Measurements from ENCODE around the gene CLINT1. TPM values are rescaled to one million over a fixed set of nuclear protein-coding genes. Genes with fewer than 3 reads are reported as not detected.

The CLINT1 gene
- total and polyA plus RNA-seq, 2 of the 13 experiments (the other 11 are each of a cell fraction or from before 2014, with no cell fraction given), result 64.0 to 104 TPM

DNA sequence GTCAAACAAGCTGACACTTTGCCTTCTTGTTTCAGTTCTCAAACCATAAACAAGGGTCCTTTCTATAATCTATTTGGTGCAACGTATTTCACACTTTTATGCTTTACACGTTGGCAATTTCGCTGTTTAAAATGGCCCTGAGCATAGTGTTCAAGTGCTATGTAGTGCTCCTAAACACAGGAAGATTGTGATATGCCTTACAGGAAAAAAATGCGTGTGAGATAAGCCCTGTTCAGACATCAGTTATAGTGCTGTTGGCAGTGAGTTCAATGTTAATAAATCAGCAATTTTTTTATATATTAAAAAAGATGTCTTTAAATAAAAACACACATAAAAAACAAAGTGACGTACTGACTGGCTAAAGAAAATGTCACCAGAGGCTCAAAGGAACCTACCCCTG, 23.9 kb downstream of the CLINT1 start (continued):
- TF ChIP-seq, protein P1, sequence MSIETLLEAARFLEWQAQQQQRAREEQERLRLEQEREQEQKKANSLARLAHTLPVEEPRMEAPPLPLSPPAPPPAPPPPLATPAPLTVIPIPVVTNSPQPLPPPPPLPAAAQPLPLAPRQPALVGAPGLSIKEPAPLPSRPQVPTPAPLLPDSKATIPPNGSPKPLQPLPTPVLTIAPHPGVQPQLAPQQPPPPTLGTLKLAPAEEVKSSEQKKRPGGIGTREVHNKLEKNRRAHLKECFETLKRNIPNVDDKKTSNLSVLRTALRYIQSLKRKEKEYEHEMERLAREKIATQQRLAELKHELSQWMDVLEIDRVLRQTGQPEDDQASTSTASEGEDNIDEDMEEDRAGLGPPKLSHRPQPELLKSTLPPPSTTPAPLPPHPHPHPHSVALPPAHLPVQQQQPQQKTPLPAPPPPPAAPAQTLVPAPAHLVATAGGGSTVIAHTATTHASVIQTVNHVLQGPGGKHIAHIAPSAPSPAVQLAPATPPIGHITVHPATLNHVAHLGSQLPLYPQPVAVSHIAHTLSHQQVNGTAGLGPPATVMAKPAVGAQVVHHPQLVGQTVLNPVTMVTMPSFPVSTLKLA (IDR thresholded peaks at IDR 0.05), result no peak
- TF ChIP-seq TAF15 (IDR thresholded peaks at IDR 0.05; ENCODE audit: low read depth, low read length, poor library complexity, severe bottlenecking) (no peak), ZNF614 (CRISPR knock-in tag; IDR thresholded peaks at IDR 0.05; ENCODE audit: borderline replicate concordance) (no peak), ZNF615 (CRISPR knock-in tag; IDR thresholded peaks at IDR 0.05; ENCODE audit: borderline replicate concordance) (no peak), TARDBP (CRISPR knock-in tag; IDR thresholded peaks at IDR 0.05) (no peak), EED (CRISPR knock-in tag; IDR thresholded peaks at IDR 0.05) (no peak), MATR3 (CRISPR knock-in tag; IDR thresholded peaks at IDR 0.05) (no peak), SOX5 (CRISPR knock-in tag; IDR thresholded peaks at IDR 0.05; ENCODE audit: borderline replicate concordance) (no peak), ZIK1 (CRISPR knock-in tag; IDR thresholded peaks at IDR 0.05; ENCODE audit: borderline replicate concordance, low read depth) (no peak), ZNF646 (CRISPR knock-in tag; IDR thresholded peaks at IDR 0.05) (no peak), DBP (CRISPR knock-in tag; IDR thresholded peaks at IDR 0.05; ENCODE audit: not compliant biosample characterization) (no peak), ZBTB38 (CRISPR knock-in tag; IDR thresholded peaks at IDR 0.05) (no peak), ZNF674 (CRISPR knock-in tag; IDR thresholded peaks at IDR 0.05; ENCODE audit: low read depth) (no peak)

Measured in HepG2 (cell line).